GM10847 (cell line): Measurements from ENCODE around the gene SIGLEC15.

ENCODE experiments used
- POLR2A ChIP-seq: IDR thresholded peaks from 2 replicates; pipeline ENCODE4 v1.6.1; 2011; ENCODE audit not compliant: insufficient read length; ENCODE audit errors: extremely low read depth

The SIGLEC15 gene

GRCh38 chr18:45851161-45851925, 25.9 kb downstream of the SIGLEC15 start:
- TF ChIP-seq POLR2A: no peak

- no peak for TF ChIP-seq POLR2A
Measured at GRCh38 chr18:45852631-45853030, 27.2 kb downstream of the SIGLEC15 start.

GRCh38 chr18:45854036-45854586, 28.6 kb downstream of the SIGLEC15 start:
- TF ChIP-seq POLR2A: no peak

GRCh38 chr18:45856531-45856930, 31.1 kb downstream of the SIGLEC15 start:
- TF ChIP-seq POLR2A: no peak

GRCh38 chr18:45859334-45859733, 33.9 kb downstream of the SIGLEC15 start:
- no peak for TF ChIP-seq POLR2A

- TF ChIP-seq POLR2A: no peak
Measured at GRCh38 chr18:45860492-45860891, 35.0 kb downstream of the SIGLEC15 start.

GRCh38 chr18:45860971-45861370, 35.5 kb downstream of the SIGLEC15 start:
- TF ChIP-seq POLR2A: no peak

GRCh38 chr18:45861926-45862325, 36.5 kb downstream of the SIGLEC15 start:
- TF ChIP-seq POLR2A: no peak

GRCh38 chr18:45863469-45863868, 38.0 kb downstream of the SIGLEC15 start:
- TF ChIP-seq POLR2A: no peak

- TF ChIP-seq POLR2A: no peak
Measured at GRCh38 chr18:45864081-45864480, 38.6 kb downstream of the SIGLEC15 start.

GRCh38 chr18:45865466-45865865, 40.0 kb downstream of the SIGLEC15 start:
- no peak for TF ChIP-seq POLR2A

- TF ChIP-seq POLR2A: no peak
Measured at GRCh38 chr18:45870419-45870818, 44.9 kb downstream of the SIGLEC15 start.

- no peak for TF ChIP-seq POLR2A
Measured at GRCh38 chr18:45871431-45872084, 46.1 kb downstream of the SIGLEC15 start.

GRCh38 chr18:45874491-45875184, 49.2 kb downstream of the SIGLEC15 start:
- no peak for TF ChIP-seq POLR2A

GRCh38 chr18:45876161-45876560, 50.7 kb downstream of the SIGLEC15 start:
- no peak for TF ChIP-seq POLR2A

GRCh38 chr18:45877403-45877802, 51.9 kb downstream of the SIGLEC15 start:
- no peak for TF ChIP-seq POLR2A
